GM10266 (cell line): ENCODE results near the gene ZMYM4.
"Not testable (repeated sequence)": the region's sequence is repeated elsewhere in the genome, so short reads cannot be mapped to it uniquely, and the experiment has no call there.

Experiments
- DNase-seq: peaks from one replicate; pipeline ENCODE4 v3.0.0; 2012; ENCODE audit errors: extremely low spot score
- TF ChIP-seq, protein P1 (sequence below): IDR thresholded peaks from 2 replicates; pipeline ENCODE4 v1.5.1; 2012; ENCODE audit warnings: mild to moderate bottlenecking, low read depth; ENCODE audit not compliant: control insufficient read depth, insufficient read depth; ENCODE audit errors: missing control alignments

The ZMYM4 gene

DNA sequence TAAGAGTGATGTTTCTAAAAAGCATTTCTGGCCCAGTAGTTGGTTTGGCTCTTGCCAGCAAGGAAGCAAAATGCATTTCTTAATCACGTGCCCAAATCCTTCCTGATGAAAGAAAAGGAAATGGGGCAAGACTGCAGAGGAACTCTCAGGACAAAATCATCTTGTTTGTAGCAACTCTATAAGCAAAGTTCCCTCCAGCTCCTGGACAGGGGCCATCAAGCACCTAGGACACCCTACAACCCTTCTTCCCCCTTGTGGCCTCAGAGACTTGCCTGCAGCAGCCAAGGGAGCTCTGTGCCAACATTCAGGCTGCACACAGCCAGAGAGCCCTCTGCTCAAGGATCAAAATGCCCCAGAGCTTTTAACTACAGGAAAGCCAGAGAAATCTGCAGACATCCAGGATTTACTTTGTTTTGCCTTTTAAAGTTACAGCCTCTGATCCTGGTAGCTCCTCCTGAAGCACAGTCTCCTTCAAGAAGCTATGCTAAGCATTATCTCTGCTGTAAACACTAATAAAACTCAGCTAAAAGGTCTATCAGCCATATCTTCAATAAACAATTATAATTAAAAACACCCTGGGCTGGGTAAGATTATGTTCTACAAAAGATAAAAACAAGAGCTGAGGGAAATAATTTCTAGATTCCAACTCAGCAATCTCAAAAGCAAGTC lies 183.7 kb downstream of the ZMYM4 start:
- TF ChIP-seq, protein P1, sequence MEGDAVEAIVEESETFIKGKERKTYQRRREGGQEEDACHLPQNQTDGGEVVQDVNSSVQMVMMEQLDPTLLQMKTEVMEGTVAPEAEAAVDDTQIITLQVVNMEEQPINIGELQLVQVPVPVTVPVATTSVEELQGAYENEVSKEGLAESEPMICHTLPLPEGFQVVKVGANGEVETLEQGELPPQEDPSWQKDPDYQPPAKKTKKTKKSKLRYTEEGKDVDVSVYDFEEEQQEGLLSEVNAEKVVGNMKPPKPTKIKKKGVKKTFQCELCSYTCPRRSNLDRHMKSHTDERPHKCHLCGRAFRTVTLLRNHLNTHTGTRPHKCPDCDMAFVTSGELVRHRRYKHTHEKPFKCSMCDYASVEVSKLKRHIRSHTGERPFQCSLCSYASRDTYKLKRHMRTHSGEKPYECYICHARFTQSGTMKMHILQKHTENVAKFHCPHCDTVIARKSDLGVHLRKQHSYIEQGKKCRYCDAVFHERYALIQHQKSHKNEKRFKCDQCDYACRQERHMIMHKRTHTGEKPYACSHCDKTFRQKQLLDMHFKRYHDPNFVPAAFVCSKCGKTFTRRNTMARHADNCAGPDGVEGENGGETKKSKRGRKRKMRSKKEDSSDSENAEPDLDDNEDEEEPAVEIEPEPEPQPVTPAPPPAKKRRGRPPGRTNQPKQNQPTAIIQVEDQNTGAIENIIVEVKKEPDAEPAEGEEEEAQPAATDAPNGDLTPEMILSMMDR, result no peak
- DNase-seq, result no peak

DNA sequence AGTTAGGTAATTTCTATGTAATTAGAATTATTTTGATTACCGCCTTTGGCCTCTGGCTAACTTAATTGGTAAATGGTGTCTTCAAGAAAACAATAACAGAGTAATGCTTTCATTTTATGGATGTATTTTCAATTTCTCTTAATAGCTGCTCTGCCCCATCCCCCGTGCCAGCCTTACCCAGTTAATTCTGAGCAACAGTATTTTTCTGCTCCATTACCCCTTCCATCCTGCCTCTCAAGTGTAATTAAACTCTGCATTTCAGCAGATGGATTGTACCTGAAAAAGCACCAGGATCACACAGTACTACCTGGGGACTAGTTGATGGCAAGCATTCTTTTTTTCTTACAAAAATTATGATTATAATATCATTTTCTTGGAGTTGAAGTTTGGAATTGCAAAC lies 184.5 kb downstream of the ZMYM4 start:
- TF ChIP-seq, protein P1, result no peak
- DNase-seq, result no peak

DNA sequence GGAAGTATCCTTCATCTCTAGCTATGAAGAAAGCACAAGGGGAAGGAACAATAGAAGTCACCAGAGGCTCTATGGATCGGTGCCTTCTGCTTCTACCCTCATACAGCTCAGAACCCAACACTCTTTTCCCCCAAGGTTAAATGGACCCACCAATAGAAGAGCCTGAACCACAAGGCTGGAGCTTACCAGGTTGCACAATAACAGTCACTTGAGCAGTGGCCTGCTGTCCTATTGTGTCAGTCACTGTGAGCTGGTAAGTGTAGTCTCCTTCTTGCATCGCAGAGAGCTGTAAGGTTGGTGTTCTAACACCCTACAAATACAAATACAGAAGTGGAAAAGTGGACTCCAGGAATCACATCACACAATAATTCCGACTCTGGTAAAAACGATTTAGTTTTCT lies 185.7 kb downstream of the ZMYM4 start:
- TF ChIP-seq, protein P1, result no peak
- DNase-seq, result no peak

DNA sequence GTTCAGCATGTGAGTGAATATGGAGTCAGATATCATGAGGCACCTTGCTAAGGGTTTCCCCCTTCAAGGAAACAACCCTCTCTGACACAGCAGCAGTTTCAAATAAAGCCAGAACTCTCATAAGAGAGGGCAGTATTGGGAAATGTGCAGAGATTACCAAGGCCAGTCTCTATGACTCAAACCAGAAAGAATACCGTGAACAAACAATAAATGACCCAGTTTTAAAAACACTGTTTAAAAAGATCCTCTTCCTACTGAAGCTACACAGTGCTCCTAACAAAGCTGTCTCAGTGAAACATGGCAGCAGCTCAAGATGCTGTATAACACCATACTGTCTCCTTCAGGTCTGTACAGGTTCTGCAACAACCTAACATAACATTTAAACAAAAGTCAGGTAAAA lies 186.1 kb downstream of the ZMYM4 start:
- TF ChIP-seq, protein P1, result no peak
- no peak for DNase-seq

DNA sequence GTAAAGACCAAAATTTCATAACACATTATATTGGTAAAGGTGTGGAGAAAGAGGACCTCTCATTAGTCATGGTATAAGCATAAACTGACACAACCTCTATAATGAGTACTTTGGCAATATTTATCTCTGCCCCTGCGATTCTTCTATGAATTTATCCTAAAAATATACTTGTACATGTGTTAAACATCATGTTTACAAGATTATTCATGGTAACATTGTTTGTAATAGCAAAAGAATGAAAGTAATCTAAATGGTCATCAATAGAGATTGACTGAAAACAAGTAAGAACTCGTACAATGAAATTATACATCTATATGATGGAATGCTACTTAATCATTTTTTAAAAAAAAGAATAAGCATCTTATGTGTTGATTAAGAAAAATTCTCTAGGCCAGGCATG lies 192.3 kb downstream of the ZMYM4 start:
- TF ChIP-seq, protein P1, result no peak
- DNase-seq, result no peak

DNA sequence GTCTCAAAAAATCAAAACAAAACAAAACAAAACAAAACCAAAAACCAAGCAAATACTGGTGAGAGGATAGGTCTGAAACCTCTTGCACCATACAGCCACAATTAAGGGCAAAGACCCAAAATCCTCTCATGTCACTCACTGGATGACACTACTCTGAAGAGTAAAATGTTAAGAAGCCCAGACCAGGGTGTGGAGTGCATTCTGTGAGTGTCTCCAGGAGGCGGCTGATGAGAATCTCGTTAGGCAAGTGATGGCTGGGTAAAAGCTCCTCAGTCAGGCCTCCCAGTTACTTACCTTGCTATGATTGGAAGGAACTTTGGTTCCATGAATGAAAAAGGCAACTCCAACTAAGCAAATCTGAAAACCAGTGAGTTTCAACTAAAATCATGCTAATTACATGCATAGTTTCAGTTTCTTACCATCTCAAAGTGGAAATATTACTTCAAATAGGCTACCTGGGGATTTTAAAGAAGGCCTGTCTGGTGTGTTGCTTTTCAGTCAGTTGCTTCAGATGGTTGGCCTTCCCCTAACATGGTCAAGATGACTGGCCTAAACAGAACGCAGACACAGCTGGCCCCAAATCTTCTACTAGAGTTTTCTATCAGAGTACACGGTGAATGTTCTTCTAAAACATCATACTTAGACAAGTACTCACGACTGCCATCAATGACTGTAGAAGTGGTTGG lies 193.6 kb downstream of the ZMYM4 start:
- DNase-seq, result peak; percentile 45
- TF ChIP-seq, protein P1, result no peak

DNA sequence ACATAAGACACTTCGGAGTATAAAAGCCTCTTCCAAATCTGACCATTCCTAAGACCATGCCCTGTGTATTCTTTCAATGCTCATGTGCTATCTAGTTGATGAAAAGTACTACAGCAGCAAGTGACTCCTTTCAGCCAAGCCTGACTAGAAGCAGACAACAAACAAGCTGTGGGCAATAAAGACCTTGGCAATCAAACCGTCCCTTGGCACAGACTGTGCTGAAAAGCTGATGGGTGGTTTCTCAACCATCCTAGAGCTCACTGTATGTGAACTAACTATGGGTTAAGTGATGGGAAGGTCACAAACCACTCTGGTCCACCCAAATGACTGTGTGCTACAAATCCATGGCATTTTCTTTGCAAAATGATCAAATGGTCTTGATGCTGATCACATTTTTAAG lies 194.7 kb downstream of the ZMYM4 start:
- DNase-seq, result no peak
- TF ChIP-seq, protein P1, result no peak

DNA sequence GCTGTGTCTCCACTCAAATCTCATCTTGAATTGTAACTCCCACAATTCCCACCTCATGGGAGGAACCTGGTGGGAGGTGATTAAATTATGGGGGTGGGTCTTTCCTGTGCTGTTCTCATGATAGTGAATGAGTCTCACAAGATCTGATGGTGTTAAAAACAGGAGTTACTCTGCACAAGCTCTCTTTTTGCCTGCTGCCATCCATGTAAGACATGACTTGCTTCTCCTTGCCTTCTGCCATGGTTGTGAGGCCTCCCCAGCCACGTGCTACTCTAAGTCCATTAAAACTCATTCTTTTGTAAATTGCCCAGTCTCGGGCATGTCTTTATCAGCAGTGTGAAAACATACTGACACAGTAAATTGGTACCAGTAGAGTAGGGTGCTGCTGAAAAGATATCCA lies 195.2 kb downstream of the ZMYM4 start:
- DNase-seq, result not testable (repeated sequence)
